H9 (cell line): ENCODE measurements around the gene NMT1. TPM values are rescaled to one million over a fixed set of nuclear protein-coding genes. Genes with fewer than 3 reads are reported as not detected.
A peak's percentile ranks its signal among the peaks of the same experiment; 100 is the strongest.

Source experiments
- DNase-seq: peaks from one replicate; pipeline ENCODE4 v3.0.0-alpha.2; 2017
- H2AFZ ChIP-seq: one replicate; pipeline ENCODE4 v1.6.1; 2013; ENCODE audit warnings: mild to moderate bottlenecking, low read length, control low read depth, moderate library complexity
- H2AK5ac ChIP-seq: 2 replicates; pipeline ENCODE4 v1.6.1; 2013; ENCODE audit warnings: low read length, control low read depth, mixed read lengths; ENCODE audit not compliant: insufficient read length
- H2BK120ac ChIP-seq: one replicate; pipeline ENCODE4 v1.6.1; 2013; ENCODE audit warnings: low read depth, mild to moderate bottlenecking, low read length, control low read depth, inconsistent platforms; ENCODE audit not compliant: poor library complexity, severe bottlenecking
- H2BK12ac ChIP-seq: 2 replicates; pipeline ENCODE4 v1.6.1; 2013; ENCODE audit warnings: low read length, control low read depth, mixed read lengths, low read depth; ENCODE audit not compliant: insufficient read length
- H2BK15ac ChIP-seq: 2 replicates; pipeline ENCODE4 v1.6.1; 2013; ENCODE audit warnings: low read depth, low read length, control low read depth
- H2BK20ac ChIP-seq: one replicate; pipeline ENCODE4 v1.6.1; 2013; ENCODE audit warnings: low read depth, mild to moderate bottlenecking, low read length, control low read depth, inconsistent platforms; ENCODE audit not compliant: poor library complexity, severe bottlenecking
- H2BK5ac ChIP-seq: 2 replicates; pipeline ENCODE4 v1.6.1; 2013; ENCODE audit warnings: low read length, control low read depth, mixed read lengths; ENCODE audit not compliant: insufficient read length
- H3K14ac ChIP-seq: 2 replicates; pipeline ENCODE4 v1.6.1; 2013; ENCODE audit warnings: low read length, control low read depth; ENCODE audit not compliant: insufficient read depth
- H3K18ac ChIP-seq: 2 replicates; pipeline ENCODE4 v1.6.1; 2013; ENCODE audit warnings: low read depth, mild to moderate bottlenecking, mixed read lengths, low read length, control low read depth; ENCODE audit not compliant: insufficient read length
- H3K23ac ChIP-seq: 2 replicates; pipeline ENCODE4 v1.6.1; 2013; ENCODE audit warnings: low read length, control low read depth, mixed read lengths, low read depth; ENCODE audit not compliant: insufficient read length
- H3K23me2 ChIP-seq: 2 replicates; pipeline ENCODE4 v1.6.1; 2013; ENCODE audit warnings: low read depth, mild to moderate bottlenecking, mixed read lengths, low read length, control low read depth; ENCODE audit not compliant: insufficient read length, poor library complexity, severe bottlenecking
- H3K27ac ChIP-seq: 2 replicates; pipeline ENCODE4 v1.5.1; 2013; ENCODE audit warnings: low read length, control low read depth, mixed read lengths, low read depth; ENCODE audit not compliant: insufficient read length
- H3K27me3 ChIP-seq: 2 replicates; pipeline ENCODE4 v1.6.1; 2013; ENCODE audit warnings: low read length, control low read depth, inconsistent platforms; ENCODE audit not compliant: insufficient read depth
- H3K4ac ChIP-seq: 2 replicates; pipeline ENCODE4 v1.6.1; 2013; ENCODE audit warnings: low read depth, mild to moderate bottlenecking, control low read depth, inconsistent platforms, low read length, moderate library complexity
- H3K4me1 ChIP-seq: 2 replicates; pipeline ENCODE4 v1.6.1; 2013; ENCODE audit warnings: low read length, control low read depth, inconsistent platforms; ENCODE audit not compliant: insufficient read depth
- H3K4me2 ChIP-seq: 2 replicates; pipeline ENCODE4 v1.6.1; 2013; ENCODE audit warnings: low read length, control low read depth, mixed read lengths; ENCODE audit not compliant: insufficient read length, insufficient read depth
- H3K56ac ChIP-seq: 2 replicates; pipeline ENCODE4 v1.6.1; 2013; ENCODE audit warnings: low read depth, mild to moderate bottlenecking, mixed read lengths, low read length, control low read depth; ENCODE audit not compliant: insufficient read length
- H3K79me1 ChIP-seq: 2 replicates; pipeline ENCODE4 v1.6.1; 2013; ENCODE audit warnings: low read depth, mild to moderate bottlenecking, moderate library complexity, low read length, control low read depth, inconsistent platforms; ENCODE audit not compliant: insufficient read depth, poor library complexity, severe bottlenecking
- H3K79me2 ChIP-seq: 2 replicates; pipeline ENCODE4 v1.6.1; 2013; ENCODE audit warnings: low read length, control low read depth, inconsistent platforms; ENCODE audit not compliant: insufficient read depth
- H3K9ac ChIP-seq: 2 replicates; pipeline ENCODE4 v1.6.1; 2013; ENCODE audit warnings: low read length, control low read depth, mixed read lengths; ENCODE audit not compliant: insufficient read length; ENCODE audit errors: extremely low read depth
- H3K9me3 ChIP-seq: one replicate; pipeline ENCODE4 v1.6.1; 2013; ENCODE audit warnings: low read depth, low read length, inconsistent platforms; ENCODE audit not compliant: control insufficient read depth
- H3T11ph ChIP-seq: one replicate; pipeline ENCODE4 v1.6.1; 2013; ENCODE audit warnings: mild to moderate bottlenecking, low read length, control low read depth, inconsistent platforms
- H4K20me1 ChIP-seq: one replicate; pipeline ENCODE4 v1.6.1; 2013; ENCODE audit not compliant: control insufficient read depth, insufficient read length, insufficient read depth
- H4K5ac ChIP-seq: 2 replicates; pipeline ENCODE4 v1.6.1; 2013; ENCODE audit warnings: low read depth, mild to moderate bottlenecking, mixed read lengths, low read length, control low read depth; ENCODE audit not compliant: insufficient read length
- H4K8ac ChIP-seq: replicated peaks from 2 replicates; pipeline ENCODE4 v1.6.1; 2013; ENCODE audit warnings: low read length, control low read depth, mixed read lengths, low read depth; ENCODE audit not compliant: insufficient read length
- H4K91ac ChIP-seq: 2 replicates; pipeline ENCODE4 v1.6.1; 2013; ENCODE audit warnings: low read depth, mild to moderate bottlenecking, moderate library complexity, mixed read lengths, low read length, control low read depth; ENCODE audit not compliant: insufficient read length
- H3K27ac Mint-ChIP-seq, 3 experiments: 2 replicates in 2 of 3; 3 replicates in 1 of 3; pipeline ENCODE4 v1.8.0; 2020 to 2021; ENCODE audit warnings: mixed read lengths in 3 of 3, mild to moderate bottlenecking in 1 of 3, moderate library complexity in 1 of 3
- H3K27me3 Mint-ChIP-seq: 2 replicates; pipeline ENCODE4 v1.8.0; 2021; ENCODE audit warnings: low read depth, mild to moderate bottlenecking, moderate library complexity, mixed read lengths
- H3K36me3 Mint-ChIP-seq, 3 experiments: 2 replicates in 2 of 3; 3 replicates in 1 of 3; pipeline ENCODE4 v1.8.0; 2020 to 2021; ENCODE audit warnings: low read depth in 3 of 3, mixed read lengths in 3 of 3; ENCODE audit not compliant: insufficient read depth in 1 of 3
- H3K4me1 Mint-ChIP-seq, 2 experiments: 2 replicates each; pipeline ENCODE4 v1.8.0; 2020; ENCODE audit warnings: mixed read lengths in 2 of 2
- H3K4me3 Mint-ChIP-seq, 2 experiments: 2 replicates in 1 of 2; 3 replicates in 1 of 2; pipeline ENCODE4 v1.8.0; 2020 to 2021; ENCODE audit warnings: mild to moderate bottlenecking in 2 of 2, mixed read lengths in 2 of 2, moderate library complexity in 1 of 2
- H3K9me3 Mint-ChIP-seq, 2 experiments: 2 replicates in 1 of 2; 3 replicates in 1 of 2; pipeline ENCODE4 v1.8.0; 2020; ENCODE audit warnings: mild to moderate bottlenecking in 2 of 2, mixed read lengths in 2 of 2, moderate library complexity in 1 of 2
- WGBS: extraction: QIAGEN DNeasy Blood & Tissue Kit; methylation state at CpG from one replicate; pipeline ENCODE4 v1.1.7; 2013; ENCODE audit warnings: missing lambda C conversion rate, low lambda C conversion rate, mixed read lengths; ENCODE audit not compliant: insufficient read length; ENCODE audit errors: extremely low coverage; 5-methylcytosine and 5-hydroxymethylcytosine counted together
- total RNA-seq: library from RNA; stranded (reverse); gene quantifications from 2 replicates; pipeline ENCODE4 v1.2.1, GENCODE V29; 2021
- TF ChIP-seq, protein P1 (sequence below): fragments of 200-600 bp; sonication (generic); conservative IDR thresholded peaks from 3 replicates; pipeline ENCODE4 v1.8.0; 2021; ENCODE audit warnings: antibody characterized with exemption, mild to moderate bottlenecking

NMT1 gene
- total RNA-seq, 1 experiment from 2014 or later: 150 TPM

DNA sequence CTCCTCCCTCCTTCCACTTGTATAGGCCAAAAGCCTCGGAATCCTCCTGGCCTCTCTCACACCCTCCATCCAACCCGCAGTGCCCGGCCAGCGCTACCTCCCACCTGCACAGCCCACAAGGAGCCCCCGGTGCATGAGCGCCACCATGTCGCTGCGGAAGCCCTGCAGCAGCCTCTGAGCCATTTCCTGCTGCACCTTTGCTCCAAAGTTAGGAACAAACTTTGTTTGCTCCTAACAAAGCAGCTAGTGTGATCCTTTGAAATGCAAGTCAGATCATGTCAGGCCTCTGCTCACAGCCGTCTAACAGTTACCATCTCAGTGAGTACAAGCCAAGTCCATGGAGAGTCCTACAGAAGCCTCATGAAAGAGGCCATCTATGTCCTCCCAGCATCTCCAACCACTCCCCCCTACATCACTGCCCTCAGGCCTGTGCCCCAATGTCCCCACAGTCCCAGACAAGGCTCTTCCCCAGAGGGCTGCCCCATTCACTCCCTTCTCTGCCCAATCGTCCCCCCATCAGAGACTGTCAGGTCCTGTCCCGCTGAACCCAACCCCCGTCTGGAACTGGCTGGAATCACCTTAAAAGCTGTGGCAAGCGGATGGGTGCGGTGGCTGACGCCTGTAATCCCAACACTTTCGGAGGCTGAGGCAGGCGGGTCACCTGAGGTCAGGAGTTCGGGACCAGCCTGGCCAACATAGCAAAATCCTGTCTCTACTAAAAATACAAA, 17.1 kb upstream of the NMT1 start:
- Histone ChIP-seq H2BK15ac (no peak overlapping the region), H4K91ac (no peak overlapping the region), H3K4me1 (peaks cover 5% of the 10 kb centered on the region; the same call in 1 of the 2 replicates), H3K79me1 (peaks cover 3% of the 10 kb centered on the region), H3K9me3 (no peaks in the 10 kb centered on the region), H3K4ac (no peak overlapping the region), H3T11ph (no peak overlapping the region), H2AK5ac (no peak overlapping the region), H2BK5ac (no peak overlapping the region), H4K20me1 (peaks cover 3% of the 10 kb centered on the region), H2AFZ (no peak overlapping the region), H3K27ac (no peak overlapping the region), H3K4me2 (no peak overlapping the region), H3K9ac (no peak overlapping the region), H2BK12ac (no peak overlapping the region), H3K23ac (no peak overlapping the region), H2BK120ac (no peak overlapping the region), H2BK20ac (no peak overlapping the region), H3K56ac (no peak overlapping the region), H4K8ac (no peak overlapping the region), H4K5ac (no peak overlapping the region), H3K27me3 (no peaks in the 10 kb centered on the region), H3K18ac (peak overlapping the region; percentile 21), H3K23me2 (no peaks in the 10 kb centered on the region), H3K79me2 (peaks cover 2% of the 10 kb centered on the region; the same call in 1 of the 2 replicates), H3K14ac (no peak overlapping the region)
- no peaks in the 10 kb centered on the region for H3K9me3 Mint-ChIP-seq
- no peak overlapping the region for H3K4me3 Mint-ChIP-seq
- H3K4me1 Mint-ChIP-seq: peaks cover 38 to 49% of the 10 kb centered on the region in 2 experiments
- H3K27me3 Mint-ChIP-seq: no peaks in the 10 kb centered on the region
- TF ChIP-seq, protein P1, sequence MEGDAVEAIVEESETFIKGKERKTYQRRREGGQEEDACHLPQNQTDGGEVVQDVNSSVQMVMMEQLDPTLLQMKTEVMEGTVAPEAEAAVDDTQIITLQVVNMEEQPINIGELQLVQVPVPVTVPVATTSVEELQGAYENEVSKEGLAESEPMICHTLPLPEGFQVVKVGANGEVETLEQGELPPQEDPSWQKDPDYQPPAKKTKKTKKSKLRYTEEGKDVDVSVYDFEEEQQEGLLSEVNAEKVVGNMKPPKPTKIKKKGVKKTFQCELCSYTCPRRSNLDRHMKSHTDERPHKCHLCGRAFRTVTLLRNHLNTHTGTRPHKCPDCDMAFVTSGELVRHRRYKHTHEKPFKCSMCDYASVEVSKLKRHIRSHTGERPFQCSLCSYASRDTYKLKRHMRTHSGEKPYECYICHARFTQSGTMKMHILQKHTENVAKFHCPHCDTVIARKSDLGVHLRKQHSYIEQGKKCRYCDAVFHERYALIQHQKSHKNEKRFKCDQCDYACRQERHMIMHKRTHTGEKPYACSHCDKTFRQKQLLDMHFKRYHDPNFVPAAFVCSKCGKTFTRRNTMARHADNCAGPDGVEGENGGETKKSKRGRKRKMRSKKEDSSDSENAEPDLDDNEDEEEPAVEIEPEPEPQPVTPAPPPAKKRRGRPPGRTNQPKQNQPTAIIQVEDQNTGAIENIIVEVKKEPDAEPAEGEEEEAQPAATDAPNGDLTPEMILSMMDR: no peak
- peaks cover 2 to 14% (median 7%) of the 10 kb centered on the region in 3 experiments; a peak in 6 of 7 replicates for H3K36me3 Mint-ChIP-seq
- no CpG with 5 or more reads among the region's 18 CpGs for WGBS
- H3K27ac Mint-ChIP-seq: peak overlapping the region; percentile 49 to 91 (median 91); a peak in 4 of 7 replicates
- peak; percentile 58 for DNase-seq
